Astrocyte of the spinal cord (primary cell): Measurements from ENCODE around the gene GABRB1.

Experiments
- DNase-seq: peaks from one replicate; pipeline ENCODE4 v3.0.0; 2011; ENCODE audit warnings: low read depth, low spot score
- H3K4me3 ChIP-seq: 2 replicates; pipeline ENCODE4 v1.5.1; 2011; ENCODE audit warnings: low read depth, mild to moderate bottlenecking, low read length, moderate library complexity
- in situ Hi-C: cut with HindIII; loops from 2 replicates; pipeline ENCODE4 v1.10.0; 2017; ENCODE audit warnings: low sequenced_read_pairs
- TF ChIP-seq, protein P1 (sequence below): IDR thresholded peaks from 2 replicates; pipeline ENCODE4 v1.5.1; 2012; ENCODE audit warnings: low read depth, mild to moderate bottlenecking, low read length, inconsistent platforms

The GABRB1 gene

DNA sequence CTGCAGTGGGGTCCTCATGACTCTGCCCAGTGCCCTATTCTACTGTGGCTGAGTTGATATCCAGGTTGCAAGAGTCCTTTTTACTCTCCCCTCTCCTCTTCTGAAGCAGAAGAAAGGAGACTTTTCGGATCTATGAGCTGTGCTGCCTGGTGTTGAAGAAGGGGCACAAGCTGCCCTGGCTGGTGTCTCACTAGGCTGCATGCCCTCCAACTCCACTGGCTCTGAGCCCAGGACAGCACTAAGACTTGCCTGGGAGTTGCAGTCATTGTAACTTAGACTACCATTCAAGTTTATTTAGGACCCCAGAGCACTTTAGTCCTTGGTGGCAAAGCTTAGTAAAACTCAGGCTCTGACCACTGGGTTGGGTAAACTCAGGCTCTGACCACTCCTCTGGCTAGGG, 89.4 kb downstream of the GABRB1 start:
- no peak overlapping the region for H3K4me3 ChIP-seq
- TF ChIP-seq, protein P1, sequence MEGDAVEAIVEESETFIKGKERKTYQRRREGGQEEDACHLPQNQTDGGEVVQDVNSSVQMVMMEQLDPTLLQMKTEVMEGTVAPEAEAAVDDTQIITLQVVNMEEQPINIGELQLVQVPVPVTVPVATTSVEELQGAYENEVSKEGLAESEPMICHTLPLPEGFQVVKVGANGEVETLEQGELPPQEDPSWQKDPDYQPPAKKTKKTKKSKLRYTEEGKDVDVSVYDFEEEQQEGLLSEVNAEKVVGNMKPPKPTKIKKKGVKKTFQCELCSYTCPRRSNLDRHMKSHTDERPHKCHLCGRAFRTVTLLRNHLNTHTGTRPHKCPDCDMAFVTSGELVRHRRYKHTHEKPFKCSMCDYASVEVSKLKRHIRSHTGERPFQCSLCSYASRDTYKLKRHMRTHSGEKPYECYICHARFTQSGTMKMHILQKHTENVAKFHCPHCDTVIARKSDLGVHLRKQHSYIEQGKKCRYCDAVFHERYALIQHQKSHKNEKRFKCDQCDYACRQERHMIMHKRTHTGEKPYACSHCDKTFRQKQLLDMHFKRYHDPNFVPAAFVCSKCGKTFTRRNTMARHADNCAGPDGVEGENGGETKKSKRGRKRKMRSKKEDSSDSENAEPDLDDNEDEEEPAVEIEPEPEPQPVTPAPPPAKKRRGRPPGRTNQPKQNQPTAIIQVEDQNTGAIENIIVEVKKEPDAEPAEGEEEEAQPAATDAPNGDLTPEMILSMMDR: no peak
- no peak for DNase-seq
- in situ Hi-C loops: no loop called here

DNA sequence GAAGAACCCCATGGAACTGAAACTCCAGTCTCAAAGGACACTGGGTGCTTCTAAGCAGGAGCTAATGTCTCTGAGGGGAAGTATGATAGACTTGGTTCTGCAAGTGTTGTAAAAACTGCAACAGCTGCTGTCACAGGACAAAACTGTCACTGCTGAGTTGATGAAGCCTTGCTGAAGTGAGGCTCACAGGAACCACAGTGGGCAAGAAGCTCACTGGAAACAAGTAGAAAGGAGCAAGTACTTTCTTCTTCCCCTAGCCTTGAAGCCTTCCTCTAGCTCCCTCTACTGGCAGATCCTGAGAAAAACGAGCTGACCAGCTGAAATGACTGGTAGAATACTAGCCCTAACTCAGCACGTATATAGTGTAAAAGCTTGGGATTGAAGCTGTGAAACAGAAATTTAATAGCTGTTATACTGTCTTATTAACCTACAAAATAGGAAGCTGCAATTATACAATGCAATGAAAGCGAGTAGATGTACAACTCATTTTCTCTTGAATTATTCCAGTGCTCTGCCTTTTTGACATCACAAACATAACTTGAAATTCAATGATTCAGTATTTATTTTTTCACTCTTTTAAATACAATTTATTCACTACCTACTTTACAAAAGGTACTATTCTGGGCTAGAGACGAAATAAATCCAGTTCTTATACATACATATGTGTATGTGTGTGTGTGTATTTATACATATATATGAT, 91.4 kb downstream of the GABRB1 start:
- no peak overlapping the region for H3K4me3 ChIP-seq
- peak; percentile 85 for DNase-seq
- in situ Hi-C loops: no loop called here
- TF ChIP-seq, protein P1: peak; percentile 95

DNA sequence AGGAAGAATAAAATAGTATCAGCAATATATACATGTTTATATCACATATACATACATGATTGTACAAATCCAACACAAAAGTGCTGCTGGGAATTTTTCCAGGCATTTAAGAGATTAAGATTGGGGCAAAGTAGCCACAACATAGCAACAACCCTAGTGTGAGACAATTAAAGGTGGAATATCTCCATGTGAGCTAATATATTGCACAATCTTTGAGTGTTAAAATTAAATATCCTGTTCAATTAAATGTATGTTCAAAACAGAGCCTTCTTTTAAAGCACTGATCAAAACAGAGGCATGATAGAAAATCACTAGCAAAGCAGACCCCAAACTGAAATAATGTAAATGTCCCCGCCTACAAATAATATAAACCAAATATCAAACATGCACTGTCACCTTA, 97.6 kb downstream of the GABRB1 start:
- in situ Hi-C loops: no loop called here
- TF ChIP-seq, protein P1: no peak
- DNase-seq: no peak
- no peak overlapping the region for H3K4me3 ChIP-seq

DNA sequence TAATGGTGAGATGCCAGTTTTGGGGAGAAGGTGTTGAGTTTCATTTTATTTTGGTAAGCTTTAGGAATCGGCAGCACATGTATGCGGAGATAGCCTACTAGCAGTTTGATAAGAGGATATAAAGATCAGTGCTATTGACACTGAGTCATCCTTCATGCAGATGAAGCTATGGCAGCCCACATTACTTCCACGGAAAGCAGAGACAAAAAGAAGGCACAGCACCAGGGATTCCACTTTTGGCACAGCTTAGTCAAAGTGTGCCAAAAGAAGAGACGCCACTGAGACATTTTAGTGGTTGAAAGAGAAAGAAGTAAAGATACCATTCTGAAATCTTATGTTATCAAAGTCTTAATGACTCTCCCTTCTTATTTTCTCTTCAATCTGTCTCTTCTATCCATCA, 103.8 kb downstream of the GABRB1 start:
- no peak overlapping the region for H3K4me3 ChIP-seq
- TF ChIP-seq, protein P1: no peak
- no peak for DNase-seq
- in situ Hi-C loops: no loop called here

DNA sequence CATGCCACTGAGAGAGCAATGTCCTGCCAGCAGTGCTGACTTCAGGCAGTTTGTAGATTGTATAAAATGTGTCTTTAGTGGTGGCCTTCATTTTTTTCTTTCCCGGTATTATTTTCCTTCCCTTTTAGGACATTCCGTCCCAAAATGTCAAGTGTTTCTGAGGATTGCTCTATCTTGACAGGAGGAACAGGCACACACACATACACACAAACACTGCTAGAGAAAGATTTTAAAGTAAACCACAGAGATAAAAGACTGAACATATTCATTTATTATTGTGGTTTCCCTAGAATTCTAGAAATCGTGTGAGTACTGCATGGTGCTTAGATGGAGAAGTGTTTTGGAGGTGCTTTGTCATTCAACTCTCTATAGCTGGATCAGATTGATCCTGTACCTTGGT, 111.9 kb downstream of the GABRB1 start:
- TF ChIP-seq, protein P1: no peak
- no peak for DNase-seq

DNA sequence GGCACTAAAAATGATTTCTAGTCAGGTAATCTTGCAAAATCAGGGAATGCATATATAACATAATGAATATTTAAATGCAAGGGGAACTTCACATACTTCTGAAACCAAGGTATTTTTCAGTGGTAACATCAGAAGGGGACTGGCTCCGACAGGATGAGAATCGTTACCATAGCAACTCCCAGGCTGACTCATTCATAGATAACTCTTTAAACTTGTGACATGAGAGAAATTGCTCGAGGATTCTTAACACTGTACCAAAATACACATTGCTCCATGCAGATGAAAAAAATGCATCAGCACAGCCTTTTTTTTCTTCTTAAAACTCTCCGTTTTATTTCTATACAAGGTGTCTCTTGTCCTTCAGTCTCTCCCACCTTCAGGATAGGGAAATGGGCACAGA, 114.3 kb downstream of the GABRB1 start:
- DNase-seq: peak; percentile 75
- in situ Hi-C loops: no loop called here
- TF ChIP-seq, protein P1: no peak
- no peak overlapping the region for H3K4me3 ChIP-seq

More for the DNA sequence above, 111.9 kb downstream of the GABRB1 start:
- H3K4me3 ChIP-seq: no peak overlapping the region
- in situ Hi-C loops: no loop called here
